ENCODE results near the gene ASCL2. TPM values are rescaled to one million over a fixed set of nuclear protein-coding genes. Genes with fewer than 3 reads are reported as not detected.

The ASCL2 gene
- total and polyA plus RNA-seq, 10 of the 15 experiments (the other 5 are each of a cell fraction or from before 2014, with no cell fraction given), result not detected

DNA sequence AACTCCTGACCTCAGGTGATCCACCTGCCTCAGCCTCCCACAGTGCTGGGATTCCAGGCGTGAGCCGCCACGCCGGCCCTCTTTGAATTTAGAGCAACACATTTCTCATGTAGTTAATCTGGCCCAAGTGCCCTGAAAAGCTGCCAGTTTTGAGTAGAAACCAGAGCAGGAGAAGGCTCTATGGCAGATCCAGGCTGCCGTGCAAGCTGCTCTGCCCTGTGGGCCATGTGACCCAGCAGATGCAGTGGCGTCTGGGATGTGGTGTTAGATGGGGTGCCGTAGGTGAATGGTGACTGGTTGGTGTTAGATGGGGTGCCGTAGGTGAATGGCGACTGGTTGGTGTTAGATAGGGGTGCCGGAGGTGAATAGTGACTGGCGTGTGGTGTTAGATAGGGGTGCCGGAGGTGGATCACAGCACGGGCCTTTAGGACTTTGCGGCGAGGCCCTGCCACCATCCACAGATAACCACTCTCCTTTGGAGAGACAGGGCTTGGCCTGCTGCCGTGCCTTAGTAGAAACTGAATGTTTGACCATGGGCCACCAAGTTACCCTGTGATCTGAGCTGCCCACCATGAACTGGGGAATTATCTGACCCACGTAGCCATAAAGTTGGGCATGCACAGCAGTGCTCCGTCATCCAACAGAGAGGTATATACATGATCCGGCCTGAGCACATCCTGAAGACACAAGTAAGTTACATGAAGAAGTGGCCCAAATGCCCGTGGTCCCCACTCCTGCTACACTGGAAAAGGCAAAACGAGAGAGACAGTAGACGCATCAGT is 32.7 kb downstream of the ASCL2 start:
- in situ Hi-C loops (cut with MboI), result no loop called here
- TF ChIP-seq, protein P1, sequence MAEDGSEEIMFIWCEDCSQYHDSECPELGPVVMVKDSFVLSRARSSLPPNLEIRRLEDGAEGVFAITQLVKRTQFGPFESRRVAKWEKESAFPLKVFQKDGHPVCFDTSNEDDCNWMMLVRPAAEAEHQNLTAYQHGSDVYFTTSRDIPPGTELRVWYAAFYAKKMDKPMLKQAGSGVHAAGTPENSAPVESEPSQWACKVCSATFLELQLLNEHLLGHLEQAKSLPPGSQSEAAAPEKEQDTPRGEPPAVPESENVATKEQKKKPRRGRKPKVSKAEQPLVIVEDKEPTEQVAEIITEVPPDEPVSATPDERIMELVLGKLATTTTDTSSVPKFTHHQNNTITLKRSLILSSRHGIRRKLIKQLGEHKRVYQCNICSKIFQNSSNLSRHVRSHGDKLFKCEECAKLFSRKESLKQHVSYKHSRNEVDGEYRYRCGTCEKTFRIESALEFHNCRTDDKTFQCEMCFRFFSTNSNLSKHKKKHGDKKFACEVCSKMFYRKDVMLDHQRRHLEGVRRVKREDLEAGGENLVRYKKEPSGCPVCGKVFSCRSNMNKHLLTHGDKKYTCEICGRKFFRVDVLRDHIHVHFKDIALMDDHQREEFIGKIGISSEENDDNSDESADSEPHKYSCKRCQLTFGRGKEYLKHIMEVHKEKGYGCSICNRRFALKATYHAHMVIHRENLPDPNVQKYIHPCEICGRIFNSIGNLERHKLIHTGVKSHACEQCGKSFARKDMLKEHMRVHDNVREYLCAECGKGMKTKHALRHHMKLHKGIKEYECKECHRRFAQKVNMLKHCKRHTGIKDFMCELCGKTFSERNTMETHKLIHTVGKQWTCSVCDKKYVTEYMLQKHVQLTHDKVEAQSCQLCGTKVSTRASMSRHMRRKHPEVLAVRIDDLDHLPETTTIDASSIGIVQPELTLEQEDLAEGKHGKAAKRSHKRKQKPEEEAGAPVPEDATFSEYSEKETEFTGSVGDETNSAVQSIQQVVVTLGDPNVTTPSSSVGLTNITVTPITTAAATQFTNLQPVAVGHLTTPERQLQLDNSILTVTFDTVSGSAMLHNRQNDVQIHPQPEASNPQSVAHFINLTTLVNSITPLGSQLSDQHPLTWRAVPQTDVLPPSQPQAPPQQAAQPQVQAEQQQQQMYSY (CRISPR knock-in tag; IDR thresholded peaks at IDR 0.05), result no peak
- TF ChIP-seq, protein P2, sequence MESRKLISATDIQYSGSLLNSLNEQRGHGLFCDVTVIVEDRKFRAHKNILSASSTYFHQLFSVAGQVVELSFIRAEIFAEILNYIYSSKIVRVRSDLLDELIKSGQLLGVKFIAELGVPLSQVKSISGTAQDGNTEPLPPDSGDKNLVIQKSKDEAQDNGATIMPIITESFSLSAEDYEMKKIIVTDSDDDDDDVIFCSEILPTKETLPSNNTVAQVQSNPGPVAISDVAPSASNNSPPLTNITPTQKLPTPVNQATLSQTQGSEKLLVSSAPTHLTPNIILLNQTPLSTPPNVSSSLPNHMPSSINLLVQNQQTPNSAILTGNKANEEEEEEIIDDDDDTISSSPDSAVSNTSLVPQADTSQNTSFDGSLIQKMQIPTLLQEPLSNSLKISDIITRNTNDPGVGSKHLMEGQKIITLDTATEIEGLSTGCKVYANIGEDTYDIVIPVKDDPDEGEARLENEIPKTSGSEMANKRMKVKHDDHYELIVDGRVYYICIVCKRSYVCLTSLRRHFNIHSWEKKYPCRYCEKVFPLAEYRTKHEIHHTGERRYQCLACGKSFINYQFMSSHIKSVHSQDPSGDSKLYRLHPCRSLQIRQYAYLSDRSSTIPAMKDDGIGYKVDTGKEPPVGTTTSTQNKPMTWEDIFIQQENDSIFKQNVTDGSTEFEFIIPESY (IDR thresholded peaks at IDR 0.05), result no peak
- TF ChIP-seq RFX5 (IDR thresholded peaks at IDR 0.05; ENCODE audit: low read depth, low read length), result no peak
- no peak for TF ChIP-seq TCF3 (IDR thresholded peaks at IDR 0.05; ENCODE audit: borderline replicate concordance, insufficient read depth, low read depth, low read length)
- TF ChIP-seq, protein P3, sequence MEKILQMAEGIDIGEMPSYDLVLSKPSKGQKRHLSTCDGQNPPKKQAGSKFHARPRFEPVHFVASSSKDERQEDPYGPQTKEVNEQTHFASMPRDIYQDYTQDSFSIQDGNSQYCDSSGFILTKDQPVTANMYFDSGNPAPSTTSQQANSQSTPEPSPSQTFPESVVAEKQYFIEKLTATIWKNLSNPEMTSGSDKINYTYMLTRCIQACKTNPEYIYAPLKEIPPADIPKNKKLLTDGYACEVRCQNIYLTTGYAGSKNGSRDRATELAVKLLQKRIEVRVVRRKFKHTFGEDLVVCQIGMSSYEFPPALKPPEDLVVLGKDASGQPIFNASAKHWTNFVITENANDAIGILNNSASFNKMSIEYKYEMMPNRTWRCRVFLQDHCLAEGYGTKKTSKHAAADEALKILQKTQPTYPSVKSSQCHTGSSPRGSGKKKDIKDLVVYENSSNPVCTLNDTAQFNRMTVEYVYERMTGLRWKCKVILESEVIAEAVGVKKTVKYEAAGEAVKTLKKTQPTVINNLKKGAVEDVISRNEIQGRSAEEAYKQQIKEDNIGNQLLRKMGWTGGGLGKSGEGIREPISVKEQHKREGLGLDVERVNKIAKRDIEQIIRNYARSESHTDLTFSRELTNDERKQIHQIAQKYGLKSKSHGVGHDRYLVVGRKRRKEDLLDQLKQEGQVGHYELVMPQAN (conservative IDR thresholded peaks at IDR 0.05), result no peak
- no peak for TF ChIP-seq FOXM1 (IDR thresholded peaks at IDR 0.05; ENCODE audit: low read depth, low read length)
- no peak for TF ChIP-seq PAX8 (IDR thresholded peaks at IDR 0.05)
- no peak for TF ChIP-seq EZH2 (IDR thresholded peaks at IDR 0.05; ENCODE audit: borderline replicate concordance, control insufficient read depth, low read depth, low read length)
- TF ChIP-seq GATAD2B (conservative IDR thresholded peaks at IDR 0.05; ENCODE audit: low read depth), result no peak
- no peak for TF ChIP-seq RAD21 (IDR thresholded peaks at IDR 0.05; ENCODE audit: insufficient read depth, low read depth, low read length)
- TF ChIP-seq NBN (IDR thresholded peaks at IDR 0.05), result no peak
- TF ChIP-seq, protein P4, sequence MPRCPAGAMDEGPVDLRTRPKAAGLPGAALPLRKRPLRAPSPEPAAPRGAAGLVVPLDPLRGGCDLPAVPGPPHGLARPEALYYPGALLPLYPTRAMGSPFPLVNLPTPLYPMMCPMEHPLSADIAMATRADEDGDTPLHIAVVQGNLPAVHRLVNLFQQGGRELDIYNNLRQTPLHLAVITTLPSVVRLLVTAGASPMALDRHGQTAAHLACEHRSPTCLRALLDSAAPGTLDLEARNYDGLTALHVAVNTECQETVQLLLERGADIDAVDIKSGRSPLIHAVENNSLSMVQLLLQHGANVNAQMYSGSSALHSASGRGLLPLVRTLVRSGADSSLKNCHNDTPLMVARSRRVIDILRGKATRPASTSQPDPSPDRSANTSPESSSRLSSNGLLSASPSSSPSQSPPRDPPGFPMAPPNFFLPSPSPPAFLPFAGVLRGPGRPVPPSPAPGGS (IDR thresholded peaks at IDR 0.05; ENCODE audit: borderline replicate concordance, insufficient read depth, low read depth, low read length, poor library complexity, severe bottlenecking), result no peak

More for the DNA sequence above, 32.7 kb downstream of the ASCL2 start:
- no peak for ATAC-seq
- Histone ChIP-seq H3K79me2 (ENCODE audit: control insufficient read depth, insufficient read depth, low read length) (no peaks in the 10 kb centered on the region), H2AFZ (ENCODE audit: control insufficient read depth, low read depth, low read length) (no peak overlapping the region), H3K27ac (ENCODE audit: control insufficient read depth, insufficient read depth) (no peak overlapping the region), H3K9ac (ENCODE audit: control insufficient read depth, insufficient read depth, low read length) (no peak overlapping the region), H3K27me3 (replicated peaks in 1 of 2; ENCODE audit: control insufficient read depth in 2 of 2, insufficient read depth in 2 of 2, low read length in 1 of 2) (no peaks in the 10 kb centered on the region; a peak in 2 of 4 replicates), H3K4me3 (no peak overlapping the region), H3K36me3 (ENCODE audit: control insufficient read depth in 2 of 2, insufficient read depth in 2 of 2, low read length in 1 of 2) (no peaks in the 10 kb centered on the region), H3K9me3 (replicated peaks; ENCODE audit: control insufficient read depth, insufficient read depth, low read length) (no peaks in the 10 kb centered on the region), H3K4me1 (ENCODE audit: control insufficient read depth, insufficient read depth, low read length) (no peaks in the 10 kb centered on the region), H3K4me2 (ENCODE audit: control insufficient read depth, insufficient read depth) (no peak overlapping the region), H4K20me1 (ENCODE audit: control insufficient read depth, insufficient read depth) (no peaks in the 10 kb centered on the region)
- SMC1A ChIA-PET (ENCODE audit: uncharacterized antibody, unreplicated experiment), result no interaction called here
- no peak for DNase-seq (ENCODE audit: low read depth, low spot score)
- no peak for FAIRE-seq
- RAD21 ChIA-PET (ENCODE audit: unreplicated experiment), result no interaction called here
- no TSS peak for BruUV-seq (replicated peaks)
- intact Hi-C loops (cut with micrococcal nuclease; ENCODE audit: unreplicated experiment), result no loop called here
- WGBS (ENCODE audit: insufficient coverage, insufficient replicate concordance, low lambda C conversion rate, missing lambda C conversion rate), result 64% methylated on average over 22 of the region's 22 CpGs
- CTCF ChIA-PET, result no interaction called here
- POLR2A ChIA-PET, result no interaction called here
